IMR-90 (cell line): ENCODE data around the gene RUNX1.

ENCODE experiments used
- RCOR1 ChIP-seq: IDR thresholded peaks from 2 replicates; pipeline ENCODE4 v1.6.1; 2012; ENCODE audit warnings: mild to moderate bottlenecking, low read length, improper control_type of control experiment; ENCODE audit not compliant: insufficient replicate concordance
- TF ChIP-seq, protein P1 (sequence below): conservative IDR thresholded peaks from 2 replicates; pipeline ENCODE4 v1.5.1; 2012; ENCODE audit warnings: mild to moderate bottlenecking, low read depth, low read length, improper control_type of control experiment

DNA sequence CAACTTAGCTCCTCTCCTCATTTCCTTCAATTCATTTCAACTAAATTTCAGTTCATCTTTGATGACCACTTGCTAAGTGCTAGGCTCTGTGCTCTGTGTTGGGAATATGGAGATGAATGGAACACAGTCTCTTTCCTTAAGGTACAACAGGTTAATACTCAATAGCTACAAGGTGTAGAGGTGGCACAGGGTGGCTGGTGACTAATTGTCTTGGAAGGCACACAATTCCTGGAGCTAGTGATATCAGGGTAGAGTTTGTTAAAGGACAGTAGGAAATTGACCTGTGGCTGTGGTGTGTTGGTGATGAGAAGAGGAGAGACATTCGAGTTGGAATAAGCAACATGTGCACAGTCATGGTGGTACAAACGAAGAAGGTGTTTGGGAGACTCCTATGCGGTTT, 124.9 kb downstream of the RUNX1 start:
- TF ChIP-seq, protein P1, sequence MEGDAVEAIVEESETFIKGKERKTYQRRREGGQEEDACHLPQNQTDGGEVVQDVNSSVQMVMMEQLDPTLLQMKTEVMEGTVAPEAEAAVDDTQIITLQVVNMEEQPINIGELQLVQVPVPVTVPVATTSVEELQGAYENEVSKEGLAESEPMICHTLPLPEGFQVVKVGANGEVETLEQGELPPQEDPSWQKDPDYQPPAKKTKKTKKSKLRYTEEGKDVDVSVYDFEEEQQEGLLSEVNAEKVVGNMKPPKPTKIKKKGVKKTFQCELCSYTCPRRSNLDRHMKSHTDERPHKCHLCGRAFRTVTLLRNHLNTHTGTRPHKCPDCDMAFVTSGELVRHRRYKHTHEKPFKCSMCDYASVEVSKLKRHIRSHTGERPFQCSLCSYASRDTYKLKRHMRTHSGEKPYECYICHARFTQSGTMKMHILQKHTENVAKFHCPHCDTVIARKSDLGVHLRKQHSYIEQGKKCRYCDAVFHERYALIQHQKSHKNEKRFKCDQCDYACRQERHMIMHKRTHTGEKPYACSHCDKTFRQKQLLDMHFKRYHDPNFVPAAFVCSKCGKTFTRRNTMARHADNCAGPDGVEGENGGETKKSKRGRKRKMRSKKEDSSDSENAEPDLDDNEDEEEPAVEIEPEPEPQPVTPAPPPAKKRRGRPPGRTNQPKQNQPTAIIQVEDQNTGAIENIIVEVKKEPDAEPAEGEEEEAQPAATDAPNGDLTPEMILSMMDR = no peak
- TF ChIP-seq RCOR1 = no peak
